Germinal center (tissue), 1 donor: ENCODE data around the gene SH3BP4.

Experiments used
- DNase-seq: peaks from one replicate; pipeline ENCODE4 v3.0.0; 2012; ENCODE audit warnings: mixed read lengths, low spot score

The SH3BP4 gene

DNA sequence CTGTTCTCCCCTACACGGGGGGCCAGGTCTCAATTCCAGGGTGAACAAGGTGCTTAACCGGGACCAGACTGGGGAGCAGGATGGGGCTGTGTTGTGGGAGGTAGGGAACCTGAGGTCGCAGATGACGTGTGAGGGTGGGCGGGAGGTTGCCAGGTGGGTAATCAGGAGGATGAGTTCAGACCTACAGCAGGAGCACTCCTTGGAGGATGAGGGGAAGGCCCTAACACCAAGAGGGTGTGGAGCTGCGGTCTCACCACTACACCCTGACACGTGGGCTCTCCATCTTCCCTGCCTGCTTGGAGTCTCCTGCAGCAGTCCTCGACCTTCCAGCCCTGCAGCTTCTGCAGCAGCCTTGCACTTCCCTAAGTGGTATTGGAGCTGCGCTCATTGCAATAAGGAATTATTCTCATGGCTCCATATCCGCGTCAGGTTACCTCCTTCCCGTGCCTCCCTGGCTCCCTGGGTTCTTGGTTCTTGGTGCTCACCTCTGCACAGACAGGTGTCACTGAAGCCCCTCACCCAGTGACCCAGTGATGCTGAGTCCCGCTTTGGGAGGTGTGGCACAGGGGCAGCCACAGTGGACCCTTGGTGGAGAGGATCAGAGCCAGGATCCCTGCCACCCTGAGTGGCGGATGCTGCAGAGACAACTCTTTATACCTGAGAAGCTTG is 15.5 kb downstream of the SH3BP4 start:
- no peak for DNase-seq

DNA sequence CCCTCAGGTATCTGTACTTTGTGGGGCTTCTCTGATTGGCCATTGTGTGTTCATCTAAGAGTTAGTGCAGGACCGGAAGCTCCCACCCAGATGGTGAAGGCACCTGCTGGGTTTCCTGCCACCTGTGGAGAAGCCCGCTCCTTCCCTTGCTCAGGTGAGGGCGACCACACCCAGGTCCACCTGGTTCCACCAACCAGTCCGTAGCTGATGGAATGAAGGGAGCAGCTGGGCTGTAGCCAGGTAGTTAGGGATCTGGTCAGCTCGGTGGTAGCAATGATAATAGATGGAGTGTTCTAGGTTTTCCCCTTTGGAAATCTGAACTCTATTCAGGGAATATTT is 16.0 kb downstream of the SH3BP4 start:
- no peak for DNase-seq

GRCh38 chr2:234968631-234969305 is 17.0 kb downstream of the SH3BP4 start:
- no peak for DNase-seq

DNA sequence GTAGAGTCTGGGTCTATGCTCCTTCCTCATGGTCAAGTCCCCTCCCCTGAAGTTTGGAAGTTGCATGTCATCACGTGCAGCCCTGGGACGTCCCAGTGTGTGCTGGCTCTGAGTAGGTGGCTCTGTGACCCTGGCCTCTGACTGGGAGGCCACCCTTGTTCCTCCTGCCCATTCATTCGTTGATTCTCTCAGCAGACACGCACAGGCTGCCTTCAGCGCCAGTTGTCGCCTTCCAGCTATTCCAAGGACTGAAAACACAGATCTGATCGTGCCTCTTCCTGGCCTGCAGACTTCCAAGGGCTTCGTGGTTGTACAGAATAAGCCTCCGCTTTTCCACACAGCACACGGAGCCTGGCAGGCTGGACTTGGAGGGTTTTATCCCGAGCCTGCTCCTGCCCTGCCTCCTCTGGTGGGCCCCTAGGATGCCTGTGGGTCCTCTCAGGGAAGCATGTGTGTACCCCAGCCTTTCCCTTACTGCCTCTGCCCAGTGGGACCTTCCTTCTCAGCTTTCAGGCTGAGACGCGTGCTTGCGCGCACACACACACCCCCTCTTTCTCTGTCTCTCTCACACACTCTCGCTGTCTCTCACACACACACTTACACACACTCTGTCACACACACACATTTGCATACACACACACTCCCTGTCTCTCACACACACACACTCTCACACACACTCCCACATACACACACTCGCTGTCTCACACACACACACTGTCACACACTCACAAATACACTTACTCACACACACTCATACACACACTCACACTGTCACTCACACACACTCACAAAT is 17.7 kb downstream of the SH3BP4 start:
- DNase-seq: no peak

GRCh38 chr2:234970099-234970440 is 18.3 kb downstream of the SH3BP4 start:
- DNase-seq: no peak

DNA sequence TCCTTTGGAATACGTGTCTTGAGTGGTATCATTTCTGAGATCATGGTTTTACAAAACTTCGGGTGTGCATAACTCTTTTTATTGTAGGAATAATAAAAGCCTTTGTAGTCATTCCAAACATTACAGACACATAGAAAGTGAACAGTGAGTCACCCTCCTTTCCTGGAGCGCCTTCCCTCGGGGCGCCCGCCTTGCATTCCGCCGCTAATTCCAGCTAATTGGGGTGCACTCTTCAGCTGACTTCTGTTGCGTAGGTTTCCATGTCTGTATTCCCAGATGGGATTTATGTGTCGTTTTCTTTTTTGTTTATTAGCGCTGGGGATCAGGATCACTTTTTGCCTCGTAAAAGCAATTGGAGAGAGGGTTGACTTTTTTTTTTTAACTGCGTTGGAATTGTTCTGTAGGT is 18.7 kb downstream of the SH3BP4 start:
- no peak for DNase-seq

DNA sequence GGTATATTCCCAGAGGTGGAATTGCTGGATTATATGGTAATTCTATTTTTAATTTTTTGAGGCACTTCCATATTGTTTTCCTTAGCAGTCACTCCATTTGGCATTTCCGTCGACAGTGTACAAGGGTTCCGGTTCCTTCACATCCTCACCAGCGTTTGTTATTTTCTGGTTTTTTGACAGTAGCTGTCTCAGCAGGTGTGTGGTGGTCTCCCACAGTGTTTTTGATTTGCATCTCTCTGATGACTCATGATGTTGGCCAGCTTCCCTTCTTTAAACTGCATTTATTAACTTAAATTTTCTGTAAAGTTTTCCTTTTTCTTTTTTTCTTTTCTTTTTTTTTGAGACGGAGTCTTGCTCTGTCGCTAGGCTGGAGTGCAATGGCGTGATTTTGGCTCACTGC is 19.7 kb downstream of the SH3BP4 start:
- DNase-seq: no peak

DNA sequence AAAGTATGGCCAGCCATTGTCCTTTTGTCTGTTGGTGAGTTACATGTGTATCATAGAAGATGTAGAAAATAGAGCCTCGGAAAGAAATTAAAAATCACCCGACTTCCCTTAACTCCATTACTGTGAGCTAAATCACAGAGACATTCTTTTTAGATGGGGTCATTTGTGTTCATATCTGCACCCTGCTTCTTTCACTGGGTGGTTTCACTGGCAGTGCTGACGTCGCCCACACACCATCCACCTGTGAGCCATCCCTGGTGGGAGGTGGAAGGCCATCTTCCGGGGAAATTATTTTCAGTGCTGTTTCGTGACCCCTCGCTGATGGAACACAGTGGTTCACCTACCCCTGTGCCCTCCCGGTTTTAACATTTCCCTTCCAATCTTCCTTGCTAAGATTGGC is 21.2 kb downstream of the SH3BP4 start:
- no peak for DNase-seq

DNA sequence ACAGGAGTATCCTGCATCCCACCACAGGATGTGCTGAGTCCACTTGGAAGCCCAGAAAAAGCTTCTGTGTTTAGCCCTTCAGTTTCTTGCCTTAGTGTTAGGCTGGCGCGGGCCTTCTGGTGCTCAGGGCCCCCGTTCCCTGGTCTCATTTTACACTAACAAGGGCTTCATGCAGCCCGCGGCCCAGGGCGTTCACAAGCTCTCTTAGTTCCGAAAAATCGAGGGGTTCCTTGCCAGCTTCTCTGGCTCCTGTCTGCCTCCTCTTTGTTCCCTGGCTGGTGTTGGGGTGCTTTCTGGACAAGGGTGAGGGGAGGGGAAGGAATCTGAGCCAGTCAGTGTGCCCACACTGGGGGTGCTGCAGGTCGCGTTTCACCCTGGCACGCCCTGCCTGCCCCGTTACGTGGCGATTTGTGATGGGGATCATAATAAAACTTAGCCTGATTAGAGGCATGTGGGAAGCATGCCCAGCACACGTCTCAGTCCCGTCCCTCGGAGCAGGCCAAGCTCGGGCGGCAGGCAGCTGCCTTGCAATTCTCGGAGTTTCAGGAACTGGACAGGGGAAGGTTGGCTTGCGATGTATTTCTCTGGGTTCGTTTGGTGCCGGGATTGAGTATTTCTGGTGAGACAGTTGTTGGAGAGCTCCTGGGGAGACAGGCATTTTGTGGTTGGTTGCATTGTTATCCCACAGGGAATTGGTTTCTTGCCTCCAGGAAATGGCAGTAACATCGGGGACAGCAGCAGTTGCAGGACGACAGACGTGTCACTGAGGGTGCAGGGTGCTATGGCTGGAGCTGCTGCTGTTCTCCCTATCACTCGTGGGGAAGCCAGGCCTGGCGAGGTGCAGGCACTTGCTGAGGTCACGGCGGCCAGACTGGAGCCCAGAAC is 22.9 kb downstream of the SH3BP4 start:
- no peak for DNase-seq

- DNase-seq: no peak
Observed at GRCh38 chr2:234975611-234976010, 23.8 kb downstream of the SH3BP4 start.

DNA sequence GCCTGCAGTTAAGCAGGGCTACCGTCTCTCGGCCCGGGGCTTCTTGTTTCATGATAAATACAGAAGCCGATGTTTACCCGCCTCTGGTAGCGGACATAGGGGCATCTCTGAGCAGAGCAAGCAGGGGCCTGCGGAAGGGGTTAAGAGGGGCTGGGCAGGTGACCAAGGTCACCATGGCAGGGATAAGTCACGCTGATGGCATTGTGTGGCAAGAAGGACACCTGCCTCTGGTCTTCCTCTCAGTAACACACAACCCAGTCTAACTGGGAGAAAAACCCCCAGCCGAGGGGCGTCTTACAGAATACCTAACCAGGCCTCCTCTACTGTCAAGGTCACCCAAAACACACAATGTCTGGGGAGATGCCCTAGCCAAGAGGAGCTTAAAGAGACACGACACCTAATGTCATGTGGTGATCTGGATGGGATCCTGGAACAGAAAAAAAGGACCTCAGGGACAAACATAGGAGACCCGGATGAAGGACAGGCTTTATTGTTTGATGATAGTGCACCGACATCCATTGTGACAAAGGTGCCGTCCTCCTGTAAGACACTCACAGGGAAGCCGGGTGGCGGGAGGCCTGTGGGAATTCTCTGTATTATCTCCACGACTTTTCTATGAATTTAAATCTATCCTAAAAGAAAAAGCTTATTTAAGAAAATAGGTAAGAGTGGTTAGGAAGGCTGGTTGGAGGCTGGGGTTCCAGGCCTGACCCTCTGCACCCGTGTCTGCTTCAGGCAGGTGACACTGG is 24.8 kb downstream of the SH3BP4 start:
- no peak for DNase-seq

GRCh38 chr2:234977228-234977679 is 25.4 kb downstream of the SH3BP4 start:
- no peak for DNase-seq

DNA sequence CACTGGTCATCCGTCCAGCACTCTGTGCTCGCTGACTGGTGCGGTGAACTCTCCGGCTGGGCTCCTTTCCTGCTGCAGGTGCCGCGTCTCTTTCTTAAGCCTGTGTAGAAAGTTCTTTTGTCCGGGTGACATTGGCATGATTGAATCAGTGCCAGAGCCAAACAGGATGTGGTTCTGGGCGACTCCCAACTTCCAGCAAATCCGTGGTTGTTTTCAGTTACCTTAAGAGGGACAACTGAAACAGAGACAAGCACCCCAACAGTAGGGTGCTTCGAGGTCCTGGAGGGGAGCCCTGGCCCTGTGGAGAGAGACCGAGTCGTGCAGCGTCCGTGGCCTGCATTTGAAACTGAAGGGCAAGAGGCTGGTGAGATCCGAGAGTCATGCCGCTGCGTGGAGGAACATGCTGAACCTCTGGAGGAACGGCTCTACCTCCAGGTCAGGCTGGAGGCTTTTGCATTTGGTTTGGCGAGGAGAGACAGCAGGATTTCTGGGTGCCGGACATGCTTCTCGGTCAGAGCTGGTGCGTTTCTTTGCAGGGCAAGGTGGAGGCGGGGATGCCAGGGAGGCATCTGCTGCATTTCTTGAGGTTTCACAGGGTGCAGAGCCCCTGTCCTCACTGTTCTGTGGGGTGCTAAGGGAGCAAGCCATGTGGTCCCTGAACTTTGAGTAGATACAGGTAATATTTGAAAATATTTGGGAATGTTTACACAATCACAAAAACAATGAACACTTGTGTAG is 26.8 kb downstream of the SH3BP4 start:
- no peak for DNase-seq

- no peak for DNase-seq
Observed at GRCh38 chr2:234979204-234980167, 27.7 kb downstream of the SH3BP4 start.

- no peak for DNase-seq
Observed at GRCh38 chr2:234980451-234981187, 28.8 kb downstream of the SH3BP4 start.

- DNase-seq: no peak
Observed at GRCh38 chr2:234981197-234982095, 29.6 kb downstream of the SH3BP4 start.

DNA sequence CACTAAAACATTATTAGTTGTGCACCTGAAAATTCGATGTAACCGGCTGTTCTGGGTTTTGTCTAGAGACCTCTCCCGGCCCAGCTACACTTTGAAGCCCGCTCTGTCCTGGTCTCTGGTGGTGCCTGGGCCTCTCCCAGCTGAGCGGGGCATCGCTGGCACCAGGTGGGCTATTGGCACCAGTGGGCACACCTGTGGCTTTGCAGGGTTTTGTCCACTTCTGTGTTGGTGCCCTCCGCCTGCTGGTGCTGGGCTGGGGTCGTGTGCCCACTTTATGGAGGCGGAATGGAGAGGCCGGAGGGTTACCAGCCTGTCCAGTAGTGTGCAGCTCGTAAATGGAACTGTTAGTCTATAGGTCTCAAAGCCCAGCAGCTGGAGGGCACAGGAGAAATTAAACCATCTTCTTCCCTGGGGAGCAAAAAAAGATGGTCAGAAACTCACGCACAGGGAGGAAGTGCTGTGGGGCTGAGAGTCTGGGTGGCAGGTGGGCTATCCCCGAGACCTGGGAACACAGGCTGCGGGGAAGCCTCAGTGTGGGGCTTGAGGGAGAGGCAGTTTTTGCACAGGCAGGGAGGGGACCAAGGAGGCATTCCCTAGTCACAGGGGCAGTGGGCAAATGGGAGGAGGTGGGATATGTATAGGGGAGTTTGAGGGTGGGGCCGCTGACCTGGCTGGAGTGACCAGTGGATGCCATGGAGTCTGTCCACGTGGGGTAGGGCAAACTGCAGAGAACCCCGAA is 30.4 kb downstream of the SH3BP4 start:
- no peak for DNase-seq
